ENCODE data around the gene HPN. TPM values are rescaled to one million over a fixed set of nuclear protein-coding genes. Genes with fewer than 3 reads are reported as not detected.

Gene HPN
- total and polyA plus RNA-seq, 2 experiments from 2014 or later: 14.0 to 17.4 TPM

- Mint-ChIP-seq H3K4me3 (peak within 1 kb of the TSS; percentile 96), H3K27me3 (ENCODE audit: insufficient read depth, low read depth, poor library complexity) (peaks cover 27% of the 10 kb centered on the region), H3K36me3 (ENCODE audit: low read depth) (peaks cover 37% of the 10 kb centered on the region), H3K4me1 (peaks cover 48% of the 10 kb centered on the region), H3K9me3 (peaks cover 6% of the 10 kb centered on the region), H3K27ac (peak within 1 kb of the TSS; percentile 96)
- Histone ChIP-seq H3F3A (replicated peaks; ENCODE audit: low read depth) (peaks cover 19% of the 10 kb centered on the region), H3K27me3 (ENCODE audit: insufficient read depth) (no peaks in the 10 kb centered on the region), H3K27ac (ENCODE audit: low read depth) (peak within 1 kb of the TSS; percentile 100), H3K4me1 (ENCODE audit: insufficient read depth) (peaks cover 57% of the 10 kb centered on the region), H3K4me3 (peak within 1 kb of the TSS; percentile 90), H4K20me1 (replicated peaks; ENCODE audit: insufficient read depth) (peaks cover 26% of the 10 kb centered on the region), H2AFZ (no peak within 1 kb of the TSS; the same call in 1 of the 2 replicates), H3K9me2 (ENCODE audit: insufficient read depth) (no peaks in the 10 kb centered on the region), H3K36me3 (ENCODE audit: insufficient read depth) (0 out of 2 replicates have a peak, but pooled peaks cover 6% of the 10 kb centered on the region), H3K79me2 (replicated peaks; ENCODE audit: insufficient read depth) (peaks cover 43% of the 10 kb centered on the region), H3K4me2 (peak within 1 kb of the TSS; percentile 99)
- ATAC-seq (peak; percentile 59), DNase-seq (ENCODE audit: low spot score) (peak; percentile 90)
- no peak for TF ChIP-seq ZNF462 (CRISPR knock-in tag; IDR thresholded peaks at IDR 0.05)
- TF ChIP-seq NANOG (IDR thresholded peaks at IDR 0.05; ENCODE audit: borderline replicate concordance): no peak
- peak; percentile 88 for TF ChIP-seq POLR2AphosphoS5 (IDR thresholded peaks at IDR 0.05; ENCODE audit: low read depth)
- TF ChIP-seq EZH2 (IDR thresholded peaks at IDR 0.05; ENCODE audit: low read depth, unreplicated experiment): no peak
- TF ChIP-seq ZNF331 (CRISPR knock-in tag; IDR thresholded peaks at IDR 0.05; ENCODE audit: low read depth): no peak
- TF ChIP-seq EZH2phosphoT487 (IDR thresholded peaks at IDR 0.05; ENCODE audit: unreplicated experiment): no peak
- TF ChIP-seq, protein P1, sequence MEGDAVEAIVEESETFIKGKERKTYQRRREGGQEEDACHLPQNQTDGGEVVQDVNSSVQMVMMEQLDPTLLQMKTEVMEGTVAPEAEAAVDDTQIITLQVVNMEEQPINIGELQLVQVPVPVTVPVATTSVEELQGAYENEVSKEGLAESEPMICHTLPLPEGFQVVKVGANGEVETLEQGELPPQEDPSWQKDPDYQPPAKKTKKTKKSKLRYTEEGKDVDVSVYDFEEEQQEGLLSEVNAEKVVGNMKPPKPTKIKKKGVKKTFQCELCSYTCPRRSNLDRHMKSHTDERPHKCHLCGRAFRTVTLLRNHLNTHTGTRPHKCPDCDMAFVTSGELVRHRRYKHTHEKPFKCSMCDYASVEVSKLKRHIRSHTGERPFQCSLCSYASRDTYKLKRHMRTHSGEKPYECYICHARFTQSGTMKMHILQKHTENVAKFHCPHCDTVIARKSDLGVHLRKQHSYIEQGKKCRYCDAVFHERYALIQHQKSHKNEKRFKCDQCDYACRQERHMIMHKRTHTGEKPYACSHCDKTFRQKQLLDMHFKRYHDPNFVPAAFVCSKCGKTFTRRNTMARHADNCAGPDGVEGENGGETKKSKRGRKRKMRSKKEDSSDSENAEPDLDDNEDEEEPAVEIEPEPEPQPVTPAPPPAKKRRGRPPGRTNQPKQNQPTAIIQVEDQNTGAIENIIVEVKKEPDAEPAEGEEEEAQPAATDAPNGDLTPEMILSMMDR (conservative IDR thresholded peaks at IDR 0.05; ENCODE audit: low read depth in 2 of 2): no peak
- TF ChIP-seq, protein P2, sequence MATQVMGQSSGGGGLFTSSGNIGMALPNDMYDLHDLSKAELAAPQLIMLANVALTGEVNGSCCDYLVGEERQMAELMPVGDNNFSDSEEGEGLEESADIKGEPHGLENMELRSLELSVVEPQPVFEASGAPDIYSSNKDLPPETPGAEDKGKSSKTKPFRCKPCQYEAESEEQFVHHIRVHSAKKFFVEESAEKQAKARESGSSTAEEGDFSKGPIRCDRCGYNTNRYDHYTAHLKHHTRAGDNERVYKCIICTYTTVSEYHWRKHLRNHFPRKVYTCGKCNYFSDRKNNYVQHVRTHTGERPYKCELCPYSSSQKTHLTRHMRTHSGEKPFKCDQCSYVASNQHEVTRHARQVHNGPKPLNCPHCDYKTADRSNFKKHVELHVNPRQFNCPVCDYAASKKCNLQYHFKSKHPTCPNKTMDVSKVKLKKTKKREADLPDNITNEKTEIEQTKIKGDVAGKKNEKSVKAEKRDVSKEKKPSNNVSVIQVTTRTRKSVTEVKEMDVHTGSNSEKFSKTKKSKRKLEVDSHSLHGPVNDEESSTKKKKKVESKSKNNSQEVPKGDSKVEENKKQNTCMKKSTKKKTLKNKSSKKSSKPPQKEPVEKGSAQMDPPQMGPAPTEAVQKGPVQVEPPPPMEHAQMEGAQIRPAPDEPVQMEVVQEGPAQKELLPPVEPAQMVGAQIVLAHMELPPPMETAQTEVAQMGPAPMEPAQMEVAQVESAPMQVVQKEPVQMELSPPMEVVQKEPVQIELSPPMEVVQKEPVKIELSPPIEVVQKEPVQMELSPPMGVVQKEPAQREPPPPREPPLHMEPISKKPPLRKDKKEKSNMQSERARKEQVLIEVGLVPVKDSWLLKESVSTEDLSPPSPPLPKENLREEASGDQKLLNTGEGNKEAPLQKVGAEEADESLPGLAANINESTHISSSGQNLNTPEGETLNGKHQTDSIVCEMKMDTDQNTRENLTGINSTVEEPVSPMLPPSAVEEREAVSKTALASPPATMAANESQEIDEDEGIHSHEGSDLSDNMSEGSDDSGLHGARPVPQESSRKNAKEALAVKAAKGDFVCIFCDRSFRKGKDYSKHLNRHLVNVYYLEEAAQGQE (IDR thresholded peaks at IDR 0.05; ENCODE audit: unreplicated experiment): no peak
- TF ChIP-seq ZNF114 (CRISPR knock-in tag; IDR thresholded peaks at IDR 0.05): no peak
- TF ChIP-seq, protein P3, sequence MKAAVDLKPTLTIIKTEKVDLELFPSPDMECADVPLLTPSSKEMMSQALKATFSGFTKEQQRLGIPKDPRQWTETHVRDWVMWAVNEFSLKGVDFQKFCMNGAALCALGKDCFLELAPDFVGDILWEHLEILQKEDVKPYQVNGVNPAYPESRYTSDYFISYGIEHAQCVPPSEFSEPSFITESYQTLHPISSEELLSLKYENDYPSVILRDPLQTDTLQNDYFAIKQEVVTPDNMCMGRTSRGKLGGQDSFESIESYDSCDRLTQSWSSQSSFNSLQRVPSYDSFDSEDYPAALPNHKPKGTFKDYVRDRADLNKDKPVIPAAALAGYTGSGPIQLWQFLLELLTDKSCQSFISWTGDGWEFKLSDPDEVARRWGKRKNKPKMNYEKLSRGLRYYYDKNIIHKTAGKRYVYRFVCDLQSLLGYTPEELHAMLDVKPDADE (IDR thresholded peaks at IDR 0.05): no peak
- TF ChIP-seq JUNB (IDR thresholded peaks at IDR 0.05; ENCODE audit: unreplicated experiment): no peak
- TF ChIP-seq STAT1 (IDR thresholded peaks at IDR 0.05; ENCODE audit: unreplicated experiment): no peak
- peak; percentile 87 for TF ChIP-seq CREB1 (CRISPR knock-in tag; IDR thresholded peaks at IDR 0.05; ENCODE audit: low read depth)
These were observed 41.8 kb upstream of the HPN start, which contains the start of gene GRAMD1A for GRCh38 chr19:34999498-35000337. GRAMD1A (plus strand) TSS chr19:35000323; CDS start chr19:35000479, 156 bp downstream.

Measured in GM23338 (cell line).